Astrocyte of the spinal cord (primary cell): ENCODE data around the gene PSMD9.
"Not testable (repeated sequence)": the region's sequence is repeated elsewhere in the genome, so short reads cannot be mapped to it uniquely, and the experiment has no call there.

Source experiments
- DNase-seq: peaks from one replicate; pipeline ENCODE4 v3.0.0; 2011; ENCODE audit warnings: low read depth, low spot score
- H3K4me3 ChIP-seq: 2 replicates; pipeline ENCODE4 v1.5.1; 2011; ENCODE audit warnings: low read depth, mild to moderate bottlenecking, low read length, moderate library complexity
- in situ Hi-C: cut with HindIII; loops from 2 replicates; pipeline ENCODE4 v1.10.0; 2017; ENCODE audit warnings: low sequenced_read_pairs
- TF ChIP-seq, protein P1 (sequence below): IDR thresholded peaks from 2 replicates; pipeline ENCODE4 v1.5.1; 2012; ENCODE audit warnings: low read depth, mild to moderate bottlenecking, low read length, inconsistent platforms

PSMD9 gene

DNA sequence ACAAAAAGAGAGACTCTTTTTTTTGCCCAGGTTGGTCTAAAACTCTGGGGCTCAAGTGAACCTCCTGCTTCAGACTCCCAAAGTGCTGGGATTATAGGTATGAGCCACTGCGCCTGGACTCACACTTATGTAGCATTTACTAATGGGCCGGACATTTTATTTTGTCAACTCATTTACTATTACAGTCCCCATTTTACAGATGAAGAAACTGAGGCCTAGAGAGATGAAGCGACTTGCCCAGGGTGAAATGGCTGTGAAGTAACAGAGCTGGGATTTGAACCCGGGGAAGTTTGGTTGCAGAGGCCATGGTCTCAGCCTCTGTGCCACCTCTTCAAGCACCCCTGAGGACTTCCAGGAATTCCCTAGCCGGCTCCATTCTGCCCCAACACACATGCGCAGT, 39.4 kb upstream of the PSMD9 start:
- in situ Hi-C loops, result no loop called here
- no peak for DNase-seq
- no peak overlapping the region for H3K4me3 ChIP-seq
- TF ChIP-seq, protein P1, sequence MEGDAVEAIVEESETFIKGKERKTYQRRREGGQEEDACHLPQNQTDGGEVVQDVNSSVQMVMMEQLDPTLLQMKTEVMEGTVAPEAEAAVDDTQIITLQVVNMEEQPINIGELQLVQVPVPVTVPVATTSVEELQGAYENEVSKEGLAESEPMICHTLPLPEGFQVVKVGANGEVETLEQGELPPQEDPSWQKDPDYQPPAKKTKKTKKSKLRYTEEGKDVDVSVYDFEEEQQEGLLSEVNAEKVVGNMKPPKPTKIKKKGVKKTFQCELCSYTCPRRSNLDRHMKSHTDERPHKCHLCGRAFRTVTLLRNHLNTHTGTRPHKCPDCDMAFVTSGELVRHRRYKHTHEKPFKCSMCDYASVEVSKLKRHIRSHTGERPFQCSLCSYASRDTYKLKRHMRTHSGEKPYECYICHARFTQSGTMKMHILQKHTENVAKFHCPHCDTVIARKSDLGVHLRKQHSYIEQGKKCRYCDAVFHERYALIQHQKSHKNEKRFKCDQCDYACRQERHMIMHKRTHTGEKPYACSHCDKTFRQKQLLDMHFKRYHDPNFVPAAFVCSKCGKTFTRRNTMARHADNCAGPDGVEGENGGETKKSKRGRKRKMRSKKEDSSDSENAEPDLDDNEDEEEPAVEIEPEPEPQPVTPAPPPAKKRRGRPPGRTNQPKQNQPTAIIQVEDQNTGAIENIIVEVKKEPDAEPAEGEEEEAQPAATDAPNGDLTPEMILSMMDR, result no peak

DNA sequence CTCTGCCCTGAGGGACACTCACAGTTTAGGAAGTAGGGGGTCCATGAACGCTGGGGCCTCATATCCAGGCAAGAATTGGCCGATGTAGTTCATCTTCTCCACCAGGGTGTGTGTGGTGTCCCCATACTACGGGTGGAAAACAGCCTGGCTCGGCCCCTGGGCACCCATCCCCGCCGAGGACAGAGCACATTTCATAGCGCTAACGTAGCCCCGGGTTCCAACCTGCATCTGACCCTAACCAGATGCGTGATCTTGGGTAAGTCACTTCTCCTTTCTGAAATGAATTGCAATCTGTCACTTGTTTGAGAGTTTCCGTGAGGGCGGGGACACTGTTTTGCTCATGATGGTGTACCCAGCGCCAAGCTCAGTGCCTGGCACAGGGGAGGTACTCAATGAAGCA, 38.9 kb upstream of the PSMD9 start:
- in situ Hi-C loops, result no loop called here
- no peak for DNase-seq
- no peak overlapping the region for H3K4me3 ChIP-seq
- TF ChIP-seq, protein P1, result no peak

DNA sequence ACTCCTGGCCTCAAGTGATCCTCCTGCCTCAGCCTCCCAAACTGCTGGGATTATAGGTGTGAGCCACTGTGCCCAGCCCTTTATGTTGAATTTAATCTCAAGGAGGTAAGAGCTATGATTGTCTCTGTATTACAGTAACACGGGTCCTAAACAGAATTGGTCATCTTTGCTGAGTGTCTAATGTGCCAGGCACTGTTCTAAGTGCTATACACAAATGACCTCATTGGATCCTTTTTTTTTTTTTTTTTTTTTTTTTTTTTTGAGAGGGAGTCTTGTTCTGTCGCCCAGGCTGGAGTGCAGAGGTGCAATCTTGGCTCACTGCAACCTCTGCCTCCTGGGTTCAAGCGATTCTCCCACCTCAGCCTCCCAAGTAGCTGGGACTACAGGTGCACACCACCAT, 36.2 kb upstream of the PSMD9 start:
- DNase-seq, in situ Hi-C loops, H3K4me3 ChIP-seq: not testable (repeated sequence)

DNA sequence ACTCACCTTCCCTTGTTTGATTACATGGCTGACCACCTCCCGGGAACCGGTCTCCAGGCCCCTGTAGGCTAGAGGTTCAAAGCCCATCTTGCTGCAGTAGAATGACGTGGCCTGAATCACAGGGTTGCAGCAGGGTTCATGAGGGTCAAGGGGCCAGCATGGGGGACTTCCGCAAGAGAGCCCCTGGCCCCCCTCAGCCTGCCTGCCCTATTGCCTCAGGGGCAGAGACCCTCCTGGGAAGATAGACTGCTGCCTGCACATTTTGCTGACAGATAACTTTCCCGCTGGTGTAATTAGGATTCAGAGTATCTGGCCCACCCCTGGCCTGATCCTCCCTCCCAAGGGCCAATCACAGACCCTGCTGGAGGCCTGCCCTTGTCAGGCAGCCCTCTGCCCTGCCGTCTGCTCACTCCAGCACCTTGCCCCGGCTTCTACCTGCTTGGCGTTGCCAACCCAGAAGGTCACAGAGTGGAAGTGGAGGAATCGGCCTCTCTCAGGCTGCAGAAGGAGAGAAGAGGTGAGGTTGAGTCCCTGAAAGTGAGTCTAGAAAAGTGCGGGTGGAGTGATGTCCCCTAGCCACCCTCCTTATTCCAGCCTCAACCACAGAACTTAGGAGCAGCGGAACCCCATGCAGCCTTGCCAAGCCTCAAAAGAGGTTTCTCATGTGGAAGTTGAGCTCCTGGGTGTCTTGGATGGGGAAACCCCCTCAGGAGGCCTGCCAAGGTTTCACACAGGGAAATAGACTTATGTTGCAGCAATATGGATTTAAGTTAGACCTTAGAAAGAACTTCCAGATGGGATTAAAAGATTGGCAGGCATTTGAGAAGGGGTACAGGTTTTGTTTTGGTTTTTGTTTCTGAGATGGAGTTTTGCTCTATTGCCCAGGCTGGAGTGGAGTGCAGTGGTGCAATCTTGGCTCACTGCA, 31.0 kb upstream of the PSMD9 start:
- no peak overlapping the region for H3K4me3 ChIP-seq
- DNase-seq, result no peak
- in situ Hi-C loops, result no loop called here
- TF ChIP-seq, protein P1, result no peak

DNA sequence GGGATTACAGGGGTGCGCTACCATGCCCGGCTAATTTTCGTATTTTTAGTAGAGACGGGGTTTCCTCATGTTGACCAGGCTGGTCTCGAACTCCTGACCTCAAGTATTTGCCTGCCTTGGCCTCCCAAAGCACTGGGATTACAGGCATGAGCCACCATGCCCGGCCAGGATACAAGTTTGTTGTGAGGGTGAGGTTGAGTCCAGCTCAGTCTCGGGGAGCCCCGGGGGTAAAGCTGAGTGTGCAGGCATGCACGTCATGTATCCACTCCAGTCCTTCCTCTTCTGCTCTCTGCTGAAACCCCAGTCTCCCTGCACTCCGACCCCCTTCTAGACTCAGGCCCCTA, 30.3 kb upstream of the PSMD9 start:
- TF ChIP-seq, protein P1, result no peak
- in situ Hi-C loops, result no loop called here

DNA sequence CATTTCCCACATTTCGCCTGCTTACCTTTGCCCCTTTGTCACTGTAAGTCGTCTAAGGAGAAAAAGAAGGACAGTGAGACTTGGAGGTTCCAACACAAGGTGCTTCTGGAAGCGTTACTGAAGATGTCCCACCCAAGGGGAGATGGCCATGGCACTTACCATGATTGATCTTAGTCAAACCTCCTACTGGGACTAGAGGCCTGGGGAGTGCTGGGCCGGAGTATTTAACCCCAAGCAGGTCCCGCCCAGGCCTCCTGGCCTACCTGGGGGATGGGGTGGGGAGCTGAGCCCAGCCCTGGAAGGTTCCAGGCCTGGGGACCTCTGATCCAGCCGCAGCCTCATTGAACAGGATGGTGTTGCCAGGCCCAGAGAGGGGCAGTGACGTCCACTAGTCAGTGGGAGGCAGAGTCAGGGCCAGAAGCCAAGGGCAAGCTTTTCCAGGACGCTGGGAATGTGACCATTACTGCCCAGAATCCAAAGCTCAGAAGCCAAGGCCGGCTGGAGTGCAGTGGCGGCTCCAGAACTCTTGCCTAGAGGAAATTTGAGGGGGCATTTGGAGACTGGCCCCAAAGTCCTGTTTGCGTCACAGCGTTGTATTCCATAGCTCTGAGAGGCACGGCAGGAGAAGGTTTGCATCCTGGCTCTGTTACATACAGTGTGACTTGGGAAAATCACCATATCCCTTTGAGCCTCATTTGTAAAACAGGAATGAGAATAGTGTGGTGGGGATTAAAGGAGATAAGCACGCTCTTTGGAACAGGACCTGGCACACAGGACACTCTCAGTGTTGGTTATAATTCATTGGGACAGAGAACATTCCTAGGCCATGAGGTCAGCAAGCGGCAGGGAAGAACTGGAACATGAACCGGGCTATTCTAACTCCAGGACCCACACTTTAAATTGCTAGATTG, 29.7 kb upstream of the PSMD9 start, which contains the start of gene HPD:
Gene HPD (minus strand): TSS at position 198 of the 911 bp plus-strand sequence. CDS start 36 bp downstream, at position 162.
- H3K4me3 ChIP-seq, result no peak within 1 kb of the TSS
- TF ChIP-seq, protein P1, result no peak
- DNase-seq, result peak; percentile 78
- in situ Hi-C loops, result no loop called here

More for the DNA sequence above, 30.3 kb upstream of the PSMD9 start:
- H3K4me3 ChIP-seq, result no peak overlapping the region
- no peak for DNase-seq
